Prostate gland (tissue), 1 donor: ENCODE results near the gene GLO1.

ENCODE experiments used
- POLR2A ChIP-seq: fragments of 450-650 bp; IDR thresholded peaks from one replicate; pipeline ENCODE4 v1.6.1; 2016; ENCODE audit warnings: antibody characterized with exemption, mild to moderate bottlenecking
- POLR2AphosphoS5 ChIP-seq: sonication (generic); formaldehyde crosslinking; IDR thresholded peaks from one replicate; pipeline ENCODE4 v1.6.1; 2017; ENCODE audit warnings: antibody characterized with exemption

DNA sequence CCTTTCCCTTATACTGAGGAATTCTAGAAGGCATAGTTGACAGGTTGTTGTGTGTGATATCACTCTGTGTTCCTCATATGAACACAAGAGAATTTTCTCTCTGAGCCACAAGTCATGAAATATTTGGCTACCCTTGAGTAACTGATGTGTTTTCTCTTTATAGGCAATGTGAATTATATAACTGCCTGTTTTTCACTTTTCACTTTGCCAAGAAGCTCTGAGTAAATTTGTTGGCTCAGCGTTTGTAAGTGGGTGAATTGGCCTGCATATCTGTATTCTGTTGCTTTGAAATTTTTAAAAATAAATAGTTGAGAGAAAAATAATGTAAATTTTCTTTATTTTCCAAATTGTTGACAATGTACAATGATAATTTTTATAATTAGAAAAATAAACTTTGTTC, 58.0 kb downstream of the GLO1 start:
- TF ChIP-seq POLR2AphosphoS5 (no peak), POLR2A (no peak)
